HG03135 (cell line): ENCODE measurements around the gene GABARAPL2.
A peak's percentile ranks its signal among the peaks of the same experiment; 100 is the strongest.
"Not testable (repeated sequence)": the region's sequence is repeated elsewhere in the genome, so short reads cannot be mapped to it uniquely, and the experiment has no call there.

Experiments
- ATAC-seq: cut with Tn5 transposase; IDR thresholded peaks from one replicate; pipeline ENCODE4 v1.9.1; 2021; ENCODE audit warnings: mild to moderate bottlenecking, moderate library complexity; ENCODE audit not compliant: unreplicated experiment

GABARAPL2 gene

DNA sequence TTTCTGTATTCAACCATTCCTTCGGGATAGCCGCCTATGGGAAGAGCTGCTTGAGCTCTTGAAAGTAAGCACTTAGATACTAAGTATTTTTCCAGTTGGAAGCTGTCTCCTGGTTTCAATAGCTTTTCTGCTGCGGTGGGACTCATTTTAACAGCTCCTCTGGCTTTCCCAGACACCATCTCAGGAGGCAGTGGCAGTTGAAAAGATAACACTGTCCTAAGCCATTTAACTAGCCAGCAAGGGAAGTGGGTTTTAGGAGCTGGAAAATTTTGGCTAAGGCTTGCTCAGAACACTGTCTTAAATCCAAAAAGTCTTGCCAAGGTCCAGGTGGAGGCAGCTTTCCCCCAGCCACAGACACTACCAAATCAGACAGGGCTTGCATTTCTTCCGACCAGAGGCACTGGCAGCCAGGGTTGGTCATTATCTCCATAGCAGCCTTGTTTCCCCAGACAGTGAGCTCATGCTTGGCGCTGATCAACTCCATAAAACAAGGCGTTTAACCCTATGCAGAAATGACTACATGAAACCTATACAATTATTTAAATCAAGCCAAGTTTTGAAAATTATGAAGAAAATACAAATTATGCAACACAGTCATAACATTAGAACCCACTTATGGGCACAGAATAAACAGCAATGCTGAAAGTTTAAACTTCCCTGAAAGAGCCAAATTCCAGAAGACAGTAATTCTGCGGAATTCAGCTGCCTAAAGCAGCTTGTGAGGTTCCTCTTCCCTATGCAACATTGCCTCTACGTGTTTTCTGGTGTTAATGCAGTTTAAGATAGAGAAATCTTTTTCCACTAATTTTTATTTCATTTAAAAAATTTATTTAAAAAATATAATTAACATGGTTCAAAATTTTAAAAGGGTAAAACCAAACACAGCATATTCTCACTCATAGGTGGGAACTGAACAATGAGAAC lies 25.0 kb downstream of the GABARAPL2 start:
- no peak for ATAC-seq

DNA sequence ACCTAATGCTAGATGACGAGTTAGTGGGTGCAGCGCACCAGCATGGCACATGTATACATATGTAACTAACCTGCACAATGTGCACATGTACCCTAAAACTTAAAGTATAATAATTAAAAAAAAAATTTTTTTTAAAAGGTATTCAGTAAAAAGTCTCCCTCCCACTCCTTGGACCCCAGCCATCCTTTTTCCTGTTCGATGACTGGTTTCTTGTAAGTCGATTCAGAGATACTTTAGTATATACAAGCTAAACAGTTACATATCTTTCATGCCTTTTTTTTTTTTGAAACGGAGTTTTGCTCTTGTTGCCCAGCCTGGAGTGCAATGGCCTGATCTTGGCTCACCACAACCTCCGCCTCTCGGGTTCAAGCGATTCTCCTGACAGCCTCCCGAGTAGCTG lies 25.7 kb downstream of the GABARAPL2 start:
- ATAC-seq = not testable (repeated sequence)

DNA sequence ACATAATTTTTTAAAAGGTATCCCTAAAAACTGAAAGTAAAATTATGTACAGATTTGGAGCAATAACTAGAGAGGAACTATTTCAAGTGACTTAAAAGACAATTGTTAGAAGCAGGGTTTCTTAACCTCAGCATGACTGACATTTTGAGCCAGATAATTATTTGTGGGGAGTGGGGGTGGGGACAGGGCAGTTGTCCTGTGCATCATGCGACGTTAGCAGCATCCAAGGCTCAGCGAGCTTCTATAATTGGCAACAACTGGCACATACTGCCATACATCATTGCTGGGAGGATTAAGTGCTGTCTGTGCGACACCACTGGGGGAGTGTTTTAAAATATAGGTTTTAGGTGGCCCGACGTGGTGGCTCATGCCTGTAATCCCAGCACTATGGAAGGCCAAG lies 27.1 kb downstream of the GABARAPL2 start:
- ATAC-seq = no peak

DNA sequence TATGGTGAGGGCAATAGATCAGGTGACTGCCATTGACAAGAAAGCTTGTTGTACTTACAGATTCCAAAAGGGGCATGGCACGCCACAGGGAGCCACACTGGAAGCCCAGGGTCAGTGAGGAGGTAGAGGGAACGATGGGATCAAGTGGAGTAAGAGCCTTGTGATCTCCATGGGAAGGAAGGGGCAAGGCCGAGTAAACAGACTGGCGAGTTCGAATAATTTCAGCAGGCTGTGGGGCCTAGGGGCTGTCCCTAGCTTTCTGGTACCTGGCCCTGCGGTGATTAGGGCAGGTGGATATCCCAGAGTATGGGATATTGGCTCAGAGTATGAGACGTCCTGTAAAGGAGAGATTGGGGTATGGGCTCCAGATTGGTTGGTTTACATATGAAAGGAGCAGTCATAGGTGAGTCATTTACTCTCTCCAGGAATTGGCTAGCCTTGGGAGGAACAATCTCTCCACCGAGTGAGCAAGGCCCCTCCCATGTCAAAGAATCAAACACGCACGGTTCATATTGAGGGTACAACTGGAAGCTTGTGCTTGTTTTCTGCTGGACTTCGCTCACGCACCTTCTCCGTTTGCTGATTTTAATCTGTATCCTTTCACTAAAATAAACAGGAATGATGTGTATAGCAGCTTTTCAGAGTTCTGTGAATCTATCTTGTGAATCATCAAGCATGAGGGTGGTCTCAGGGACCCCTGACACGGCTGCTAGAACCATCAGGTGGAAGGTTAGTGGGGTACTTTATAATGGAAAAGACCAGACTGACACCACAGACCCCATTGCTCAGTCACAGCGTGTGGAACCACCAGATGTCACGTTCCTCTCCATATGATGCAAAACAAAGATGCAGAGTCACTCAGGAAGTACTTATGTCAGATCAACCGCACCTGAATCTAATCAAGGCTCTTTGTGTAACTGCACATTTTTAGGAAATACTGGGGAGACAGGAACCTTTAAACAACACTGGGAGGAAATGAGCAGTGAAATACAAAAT lies 27.9 kb downstream of the GABARAPL2 start:
- ATAC-seq = no peak

DNA sequence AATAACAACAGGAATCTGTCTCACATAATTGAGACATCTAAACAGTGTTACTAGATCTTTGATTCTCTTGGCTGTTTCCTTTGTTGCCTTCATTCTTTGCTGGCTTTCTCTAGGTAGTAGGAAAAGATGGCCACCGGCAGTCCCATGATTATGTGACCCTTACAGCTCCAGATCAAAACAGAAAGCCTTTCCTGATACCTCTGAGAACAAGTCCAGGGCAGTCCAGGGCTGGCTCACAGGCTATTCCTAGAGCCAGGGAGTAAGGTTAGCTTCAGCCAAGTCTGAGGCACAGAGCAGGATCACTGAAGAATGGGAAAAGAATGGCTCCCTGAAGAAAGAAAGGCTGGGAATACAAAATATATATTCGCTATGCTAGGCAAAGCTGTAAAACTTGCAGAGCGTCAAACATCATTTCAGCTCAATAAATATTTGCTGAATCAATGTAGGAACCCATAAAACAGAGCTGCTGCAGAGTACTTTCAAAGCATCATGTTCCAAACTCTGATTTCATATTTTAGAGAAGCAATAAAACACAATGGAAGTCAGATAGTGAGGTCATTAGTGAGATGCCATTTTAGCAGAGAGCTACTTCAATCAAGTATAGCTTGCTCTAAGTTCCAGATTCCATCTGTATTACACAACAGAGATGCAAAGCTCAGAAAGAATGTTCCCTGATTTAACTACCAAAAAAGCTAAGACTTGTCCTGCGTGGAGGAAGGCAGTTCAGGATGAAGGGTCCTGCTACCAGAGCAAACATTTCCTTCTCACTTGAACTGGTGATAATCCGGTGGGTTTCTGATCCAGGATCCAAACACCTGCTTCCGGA lies 33.5 kb downstream of the GABARAPL2 start:
- ATAC-seq = no peak

DNA sequence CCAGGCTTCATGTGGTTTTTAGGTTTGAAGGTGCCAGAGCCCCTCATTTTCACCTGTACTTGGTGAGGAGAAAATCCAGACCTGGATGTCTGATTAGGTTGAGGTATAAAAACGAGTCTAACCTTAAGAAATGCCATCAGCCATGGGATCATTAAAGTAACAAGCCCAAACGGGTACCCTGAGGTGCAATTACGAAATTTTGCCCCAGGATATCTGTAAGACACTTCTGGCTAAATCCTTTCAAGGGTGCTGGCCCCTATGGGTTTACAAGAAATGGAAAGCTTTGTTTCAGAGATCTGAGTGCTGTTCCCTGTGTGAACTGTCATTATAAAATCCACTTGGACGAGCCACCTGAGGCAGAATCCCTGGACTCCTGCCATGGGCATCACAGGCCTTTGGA lies 37.1 kb downstream of the GABARAPL2 start:
- ATAC-seq = no peak

DNA sequence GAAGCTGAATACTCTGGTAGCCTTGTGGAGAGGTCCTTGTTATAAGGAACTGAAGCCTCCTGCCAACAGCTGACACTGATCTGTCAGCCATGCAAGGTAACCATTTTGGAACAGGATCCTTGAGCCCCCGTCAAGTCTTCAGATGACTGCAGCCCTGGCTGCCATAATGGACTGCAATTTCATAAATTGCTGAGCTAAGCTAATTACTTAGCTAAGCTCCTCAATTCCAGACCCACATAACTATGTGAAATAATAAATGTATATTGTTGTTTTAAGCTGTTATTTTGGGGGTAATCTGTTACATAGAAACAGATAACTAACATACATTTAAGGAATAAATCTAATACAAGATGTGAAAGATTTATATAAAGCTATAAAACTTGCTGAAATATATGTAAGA lies 40.3 kb downstream of the GABARAPL2 start:
- no peak for ATAC-seq

DNA sequence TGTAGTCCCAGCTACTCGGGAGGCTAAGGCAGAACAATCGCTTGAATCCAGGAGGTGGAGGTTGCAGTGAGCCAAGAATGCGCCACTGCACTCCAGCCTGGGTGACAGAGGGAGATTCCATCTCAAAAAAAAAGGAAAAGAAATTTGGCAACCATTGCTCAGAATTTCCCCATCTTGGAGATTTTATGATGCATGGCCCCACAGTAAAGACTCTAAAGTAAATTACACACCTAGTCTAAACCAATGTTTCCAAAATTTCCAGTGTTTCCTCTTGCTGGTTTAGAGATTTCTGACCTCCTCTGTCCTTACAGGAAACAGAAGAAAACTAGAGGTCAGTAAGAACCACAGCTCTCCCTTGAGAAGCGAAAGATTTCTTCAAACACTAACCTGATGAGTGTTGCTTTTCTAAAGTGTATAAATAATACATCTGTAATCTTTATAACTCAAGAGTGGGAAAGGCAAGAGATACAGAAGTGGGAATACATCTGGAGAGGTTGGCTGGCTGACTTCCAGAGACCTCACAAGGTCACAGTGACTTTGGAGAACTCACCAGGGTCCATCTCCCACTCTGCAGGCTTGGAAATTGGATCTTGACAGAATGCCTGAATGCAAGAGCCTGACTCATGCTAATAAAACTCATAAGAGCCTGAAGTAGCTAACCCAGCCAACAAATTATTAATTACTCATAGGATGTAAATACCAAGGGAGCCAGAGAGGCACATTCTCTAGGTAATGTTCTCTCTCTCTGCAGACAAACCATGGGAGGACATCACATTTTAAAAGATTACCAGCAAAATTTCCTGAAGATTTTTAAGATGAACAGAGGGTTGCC lies 48.1 kb downstream of the GABARAPL2 start:
- no peak for ATAC-seq

DNA sequence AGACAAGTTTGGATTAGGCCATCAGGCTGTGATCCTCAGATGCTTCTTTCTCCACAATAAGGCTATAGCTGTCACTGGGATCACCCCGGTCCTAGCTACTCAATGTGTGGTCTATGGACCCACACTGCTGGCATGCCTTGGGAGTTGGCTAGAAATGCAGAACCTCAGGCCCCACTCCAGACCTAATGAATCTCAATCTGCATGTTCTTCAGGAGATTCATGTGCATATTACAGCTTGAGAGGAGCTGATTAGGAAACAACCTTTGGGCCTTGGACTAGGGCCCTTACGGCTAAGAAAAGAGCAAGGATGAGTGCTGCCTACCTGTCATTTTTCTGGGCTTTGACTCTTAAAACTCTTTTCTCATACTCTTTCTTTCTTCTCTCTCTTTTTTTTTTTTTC lies 49.4 kb downstream of the GABARAPL2 start:
- ATAC-seq = no peak

DNA sequence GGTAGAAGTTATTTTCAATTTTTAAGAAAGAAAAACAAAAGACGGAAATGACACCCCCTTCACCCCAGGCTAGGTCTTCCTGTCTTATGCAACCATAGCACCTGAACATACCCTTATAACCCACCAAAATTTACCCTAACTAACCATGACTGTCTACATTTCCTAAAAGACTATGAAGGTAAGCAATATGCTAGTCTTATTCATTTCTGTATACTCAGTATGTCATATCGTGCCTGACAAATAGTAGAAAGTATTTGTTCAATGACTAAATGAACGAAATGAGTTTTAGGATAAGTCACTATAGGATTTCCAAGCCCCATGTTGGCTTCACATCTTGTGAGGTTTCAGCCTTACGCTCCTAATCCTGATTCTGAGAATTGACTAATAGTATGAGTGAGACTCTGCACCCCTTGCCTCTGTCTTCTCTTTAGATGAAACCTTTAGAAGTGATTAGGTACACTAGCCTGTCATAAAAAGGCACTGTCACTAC lies 50.4 kb downstream of the GABARAPL2 start:
- no peak for ATAC-seq

DNA sequence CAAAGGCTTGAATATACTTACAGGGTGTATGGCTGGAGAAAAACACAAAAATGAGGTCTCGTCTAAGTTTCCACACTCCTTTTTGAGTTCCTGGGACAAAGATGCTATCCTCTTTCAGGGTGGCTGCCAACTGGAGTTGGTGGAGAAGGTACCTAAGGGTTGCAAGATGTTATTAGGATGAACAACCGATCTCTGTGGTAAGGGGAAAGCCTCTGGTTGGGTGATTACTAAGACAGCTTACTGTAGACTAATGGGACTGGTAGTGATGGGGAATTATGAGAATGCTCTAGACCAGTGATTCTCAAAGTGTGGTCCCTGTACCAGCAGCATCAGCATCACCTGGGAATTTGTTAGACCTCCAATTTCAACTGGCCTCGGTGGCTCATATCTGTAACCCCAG lies 50.9 kb downstream of the GABARAPL2 start:
- no peak for ATAC-seq

DNA sequence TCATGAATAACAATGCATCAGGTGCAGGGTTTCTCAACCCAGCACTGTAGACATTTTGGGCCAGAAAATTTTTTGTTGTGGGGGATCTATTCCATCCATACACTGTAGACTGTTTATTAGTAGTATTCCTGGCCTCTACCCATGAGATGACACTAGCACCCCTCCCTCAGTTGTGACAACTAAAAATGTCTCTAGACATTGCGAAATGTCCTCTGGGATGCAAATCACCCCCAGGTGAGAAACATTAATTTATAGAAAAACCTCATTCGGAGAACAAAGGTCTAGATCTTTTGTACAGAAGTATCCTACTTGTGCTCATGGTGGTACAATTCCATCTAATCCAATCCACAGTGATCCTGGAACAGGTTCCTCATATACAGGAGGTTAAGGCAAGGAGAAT lies 52.6 kb downstream of the GABARAPL2 start:
- ATAC-seq = no peak

DNA sequence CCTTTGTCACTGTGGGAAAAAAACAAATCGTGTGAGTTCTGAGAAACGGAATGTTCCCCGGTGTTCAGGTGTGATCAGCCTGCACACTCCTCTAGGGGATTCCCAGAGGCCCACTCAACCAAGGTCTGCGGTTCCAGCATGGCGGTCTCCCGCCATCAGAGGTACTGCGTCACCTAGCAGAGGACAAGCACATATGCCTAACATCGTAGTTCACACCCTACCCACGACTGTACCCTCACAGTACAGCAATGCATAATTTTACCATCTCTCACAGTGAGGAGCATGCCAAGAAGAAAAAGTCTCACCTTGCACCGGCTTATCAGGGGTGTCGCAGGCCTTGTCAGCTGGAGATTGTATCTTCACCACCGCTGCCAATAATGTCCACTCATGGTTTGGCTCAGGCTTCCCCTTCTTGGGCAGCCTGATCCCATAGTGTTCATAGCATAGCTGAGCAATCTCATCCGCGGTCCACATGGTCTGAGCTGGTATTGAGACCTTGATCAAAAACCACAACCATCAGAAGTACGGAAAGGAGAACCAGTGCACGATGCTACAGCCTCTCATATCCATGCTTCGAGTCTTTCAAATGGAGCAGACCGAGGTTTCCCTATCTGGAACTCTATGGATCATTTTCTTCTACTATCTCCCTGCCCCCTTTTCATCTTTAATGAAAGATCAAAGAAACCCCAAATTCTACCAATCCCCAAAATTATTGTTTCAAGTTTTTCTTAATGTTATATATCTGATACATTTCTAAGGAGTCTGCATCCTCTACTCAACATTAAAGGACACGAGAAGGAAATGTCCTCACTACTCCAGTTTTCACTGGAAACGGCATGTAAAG lies 54.4 kb downstream of the GABARAPL2 start:
- ATAC-seq = no peak

DNA sequence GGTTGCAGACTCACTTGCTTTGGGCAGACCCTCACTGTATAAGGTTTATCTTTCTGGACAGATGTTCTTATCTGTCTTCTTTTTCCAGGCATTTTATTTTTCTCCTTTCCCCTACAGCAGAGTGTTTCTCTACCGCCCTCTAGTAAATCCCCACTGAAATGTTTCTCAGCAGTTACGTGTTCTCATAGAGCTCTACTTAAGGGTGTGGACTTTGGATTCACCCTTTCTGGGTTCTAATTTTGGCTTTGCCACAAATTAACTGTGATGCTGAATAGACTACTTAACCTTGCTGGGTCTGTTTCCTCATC lies 54.9 kb downstream of the GABARAPL2 start:
- no peak for ATAC-seq

DNA sequence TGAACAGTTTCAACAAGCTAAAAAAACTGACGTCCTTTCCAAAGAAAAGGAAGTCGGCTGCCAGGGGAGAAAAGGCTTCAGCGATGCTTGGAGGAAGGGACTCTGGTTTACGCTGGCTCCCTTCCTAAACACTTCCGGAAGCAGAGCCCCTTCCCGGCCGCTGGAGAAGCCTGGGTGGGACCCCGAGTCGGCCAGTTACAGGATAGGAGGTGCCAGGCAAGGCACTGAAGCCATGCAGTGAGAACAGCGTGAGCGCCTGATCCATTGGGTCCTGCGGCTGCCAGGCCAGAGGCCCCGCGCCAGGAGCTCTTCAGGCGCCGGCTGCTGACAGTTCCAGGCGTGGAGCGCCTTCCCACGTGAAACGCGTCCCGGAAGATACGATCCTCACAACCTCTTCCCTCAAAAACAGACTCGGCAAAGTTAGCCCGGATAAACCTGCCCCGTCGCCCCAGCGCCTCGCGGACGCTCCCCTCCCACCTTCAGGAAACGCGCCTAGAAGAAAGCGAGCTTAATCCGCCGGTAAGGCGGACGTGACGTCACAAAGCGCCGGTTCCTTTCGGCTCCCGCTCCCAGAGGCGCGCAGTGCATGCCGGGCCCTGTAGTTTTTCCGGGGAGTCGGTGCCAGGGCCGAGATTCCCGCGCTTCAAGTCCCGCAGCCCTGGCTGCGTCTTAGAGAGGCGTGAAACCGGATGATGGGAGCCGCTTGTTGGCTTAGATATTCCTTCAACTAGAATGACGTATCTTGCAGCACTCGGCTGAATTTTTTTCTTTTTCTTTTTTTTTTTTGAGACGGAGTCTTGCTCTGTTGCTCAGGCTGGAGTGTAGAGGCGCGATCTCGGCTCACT lies 56.8 kb downstream of the GABARAPL2 start, which contains the start of gene ADAT1:
ADAT1 (minus strand) TSS at position 521 of the 845 bp plus-strand sequence. CDS start 2,482 bp downstream, outside the sequence.
- ATAC-seq = peak; percentile 96

DNA sequence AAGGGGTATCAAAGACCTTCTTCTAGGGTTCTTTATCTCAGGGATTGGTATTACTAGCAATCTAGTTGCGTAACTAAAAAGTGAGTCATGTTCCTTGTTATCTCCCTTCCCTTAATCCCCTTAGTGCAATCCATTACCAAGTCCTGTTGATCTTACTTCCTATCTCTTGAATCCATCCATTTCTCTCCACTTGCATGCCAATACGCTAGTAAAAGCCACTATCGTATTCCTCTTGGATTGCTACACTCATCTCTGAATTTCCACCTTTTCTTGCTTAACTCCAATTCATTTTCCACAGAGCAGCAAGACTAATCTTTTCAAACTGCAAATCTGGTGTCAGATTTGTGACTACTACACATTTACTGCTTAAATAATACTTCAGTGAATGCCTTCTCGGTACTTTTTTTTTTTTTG lies 58.7 kb downstream of the GABARAPL2 start:
- ATAC-seq = no peak

DNA sequence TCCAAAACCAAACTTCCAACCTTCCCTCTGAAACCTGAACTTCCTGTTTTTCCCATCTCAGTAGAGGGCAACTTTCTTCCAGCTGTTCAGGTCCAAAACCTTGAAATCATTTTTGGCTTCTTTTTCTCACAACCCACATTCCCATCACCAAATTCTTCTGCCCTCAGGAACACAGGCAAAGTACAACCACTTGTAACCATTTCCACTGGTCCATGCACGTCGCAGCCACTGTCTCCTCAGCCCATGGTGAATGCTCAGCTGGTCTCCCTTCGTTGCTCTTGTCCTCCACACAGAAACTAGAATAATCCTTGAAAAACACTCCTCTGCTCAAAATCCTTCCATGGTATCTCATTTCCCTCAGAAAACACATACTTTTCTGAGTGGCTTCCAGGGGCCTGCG lies 60.6 kb downstream of the GABARAPL2 start:
- ATAC-seq = no peak
